SIG-M5 treated with dmso at 0.1 percent for 504 hours (cell line): Measurements from ENCODE around the gene STX18.

ENCODE experiments used
- DNase-seq: peaks from one replicate; lab custom pipeline; 2025; ENCODE audit not compliant: unreplicated experiment; lab: John Stamatoyannopoulos, UW

The STX18 gene

DNA sequence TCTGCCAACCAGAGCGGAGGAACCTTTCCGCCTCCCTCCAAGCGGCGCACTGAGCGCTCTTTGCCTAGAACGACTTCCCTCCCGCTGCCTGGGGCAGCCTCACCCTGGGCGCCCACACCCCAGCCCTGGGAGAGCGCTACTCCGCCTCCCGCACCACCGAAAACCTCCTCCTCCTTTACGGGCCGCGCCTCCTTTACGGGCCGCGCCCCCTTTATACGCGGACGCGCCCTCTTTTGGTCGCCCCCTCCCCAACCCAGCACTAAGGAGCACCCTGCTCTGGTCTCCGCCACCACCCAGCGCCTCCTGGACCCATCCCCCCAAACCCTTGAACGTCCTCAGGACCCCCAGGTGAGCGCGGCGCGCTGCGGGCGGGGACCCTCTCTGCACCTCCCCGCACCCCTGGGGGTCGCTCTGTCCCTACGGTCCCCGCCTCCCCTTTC lies 155.5 kb downstream of the STX18 start:
- no peak for DNase-seq

DNA sequence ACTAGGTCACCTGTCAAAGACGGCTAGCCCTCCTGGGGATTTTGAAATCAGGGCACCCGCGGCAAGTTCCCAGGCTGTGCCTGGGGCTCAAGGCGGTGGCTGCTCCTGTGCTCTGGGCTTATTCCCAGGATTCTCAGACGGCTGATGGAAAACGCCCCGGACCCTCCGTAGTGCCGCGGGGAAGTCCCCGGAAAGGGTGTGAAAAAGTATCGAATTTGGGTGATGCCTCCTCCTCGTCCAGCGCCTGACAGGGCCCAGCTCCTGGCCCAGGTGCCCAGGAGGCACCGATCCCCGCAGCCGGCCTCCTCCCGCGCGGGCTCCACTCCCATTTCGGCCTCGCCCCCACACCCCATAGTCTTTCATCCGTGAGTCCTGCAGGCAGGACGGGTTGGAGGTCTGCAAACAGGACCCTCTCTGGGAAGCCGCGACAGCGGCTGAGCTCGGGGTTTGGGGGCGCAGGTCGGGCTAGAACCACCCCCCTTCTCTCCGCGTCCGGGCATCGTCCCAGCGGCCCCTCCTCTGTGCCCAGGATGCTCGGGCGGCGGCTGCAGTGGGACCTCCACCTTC lies 156.0 kb downstream of the STX18 start:
- no peak for DNase-seq

GRCh38 chr4:4384837-4385236 lies 157.0 kb downstream of the STX18 start:
- no peak for DNase-seq

DNA sequence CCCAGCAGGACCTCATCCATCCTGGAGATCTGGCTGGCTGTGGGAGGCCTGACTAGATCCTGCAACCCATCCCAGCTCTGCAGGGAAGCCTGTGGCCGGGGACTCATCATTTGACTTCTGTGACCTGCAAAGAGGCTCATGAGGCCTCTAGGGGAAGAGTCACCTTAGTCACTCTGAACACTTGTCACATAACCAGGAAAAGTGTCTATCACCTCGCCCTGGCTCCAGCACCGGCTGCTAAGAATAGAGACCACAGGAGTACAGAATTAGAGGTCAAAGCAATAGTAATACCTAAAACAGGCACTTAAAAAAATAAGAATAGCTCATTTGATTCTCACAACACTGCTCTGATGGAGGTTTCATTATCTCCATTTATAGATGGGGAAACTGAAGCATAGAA lies 158.8 kb downstream of the STX18 start:
- no peak for DNase-seq

- DNase-seq = no peak
Measured at GRCh38 chr4:4379540-4380087, 162.2 kb downstream of the STX18 start.

DNA sequence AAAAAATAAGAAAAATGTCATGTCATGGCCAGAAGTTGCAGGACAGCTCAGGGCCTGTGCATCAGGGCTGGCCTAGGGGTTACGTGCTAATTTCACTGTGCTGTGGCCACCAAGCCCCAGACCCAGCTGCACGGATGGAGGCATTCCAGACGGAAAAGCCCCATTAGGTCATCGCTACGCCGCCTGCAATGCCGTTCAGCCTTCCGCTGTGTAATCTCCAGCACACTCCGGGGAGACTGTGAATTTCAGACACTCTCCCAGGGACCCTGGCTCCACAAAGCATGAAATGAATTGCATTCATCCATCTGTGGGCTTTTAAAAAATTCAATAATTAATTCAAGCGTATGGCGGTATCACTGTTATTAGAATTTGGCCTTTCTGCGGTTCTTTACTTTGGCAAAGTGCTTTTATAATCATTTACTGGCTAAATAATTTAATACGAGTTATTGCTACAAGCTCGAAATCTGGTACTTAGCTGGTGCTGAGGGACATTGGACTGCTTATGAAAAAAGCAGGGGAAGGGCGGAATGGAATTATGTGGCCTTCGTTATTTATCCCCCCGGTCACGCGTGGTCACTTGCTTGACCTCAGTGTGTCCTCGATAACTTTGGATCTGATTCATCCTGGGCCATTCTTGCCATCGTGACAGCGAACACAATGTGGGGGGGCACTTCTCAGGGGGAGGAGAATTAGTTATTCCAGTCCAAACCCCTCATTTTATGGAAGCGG lies 164.0 kb downstream of the STX18 start:
- no peak for DNase-seq

DNA sequence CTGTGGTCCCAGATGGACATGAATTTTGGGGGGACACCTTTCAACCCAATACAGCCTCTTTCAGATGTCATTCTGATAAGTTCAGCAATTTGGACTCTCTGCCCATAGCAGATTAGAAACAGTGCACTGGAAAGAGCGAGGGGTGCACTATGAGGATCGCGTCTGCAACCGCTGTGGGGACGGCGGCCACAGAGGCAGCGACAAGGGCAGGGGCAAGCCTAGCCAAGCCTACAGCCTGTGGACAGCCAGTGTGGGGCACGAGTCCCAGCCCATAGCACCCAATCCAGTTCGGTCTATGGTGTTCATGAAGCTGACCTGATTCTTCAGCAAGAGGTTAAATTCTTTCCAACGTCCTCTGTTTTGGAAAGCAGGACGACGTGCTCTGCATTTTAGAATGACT lies 164.7 kb downstream of the STX18 start:
- DNase-seq = no peak

DNA sequence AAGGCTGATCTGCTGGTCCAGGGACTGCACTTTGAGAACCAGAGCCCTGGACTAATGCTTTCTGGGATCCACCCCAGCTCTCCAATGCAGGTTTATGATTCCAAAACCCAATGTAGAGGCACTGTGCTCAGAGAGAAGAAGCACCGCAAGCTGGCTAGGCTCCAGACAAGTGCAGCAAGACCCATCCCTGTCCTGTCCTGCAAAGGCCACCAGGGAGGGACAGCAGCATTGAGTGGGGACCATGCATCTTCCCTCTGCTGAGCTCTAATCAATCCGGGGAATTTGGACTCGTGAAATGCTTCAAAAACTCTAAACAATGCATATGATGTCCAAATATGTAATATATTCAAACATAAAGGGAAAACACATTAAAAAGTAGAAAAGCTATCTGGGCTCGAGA lies 165.8 kb downstream of the STX18 start:
- no peak for DNase-seq

- DNase-seq = no peak
Measured at GRCh38 chr4:4374388-4375098, 167.3 kb downstream of the STX18 start.
